GM19395 (cell line): ENCODE data around the gene TMED4.

Source experiments
- ATAC-seq: cut with Tn5 transposase; IDR thresholded peaks from one replicate; pipeline ENCODE4 v1.9.1; 2021; ENCODE audit warnings: mild to moderate bottlenecking, moderate library complexity; ENCODE audit not compliant: unreplicated experiment

The TMED4 gene

GRCh38 chr7:44541028-44541869, 40.8 kb downstream of the TMED4 start, which contains the start of gene NPC1L1:
Gene NPC1L1 (minus strand): TSS chr7:44541330. CDS start chr7:44541259, 71 bp downstream.
- ATAC-seq, result no peak

GRCh38 chr7:44540592-44541027, 41.4 kb downstream of the TMED4 start:
- ATAC-seq, result no peak

DNA sequence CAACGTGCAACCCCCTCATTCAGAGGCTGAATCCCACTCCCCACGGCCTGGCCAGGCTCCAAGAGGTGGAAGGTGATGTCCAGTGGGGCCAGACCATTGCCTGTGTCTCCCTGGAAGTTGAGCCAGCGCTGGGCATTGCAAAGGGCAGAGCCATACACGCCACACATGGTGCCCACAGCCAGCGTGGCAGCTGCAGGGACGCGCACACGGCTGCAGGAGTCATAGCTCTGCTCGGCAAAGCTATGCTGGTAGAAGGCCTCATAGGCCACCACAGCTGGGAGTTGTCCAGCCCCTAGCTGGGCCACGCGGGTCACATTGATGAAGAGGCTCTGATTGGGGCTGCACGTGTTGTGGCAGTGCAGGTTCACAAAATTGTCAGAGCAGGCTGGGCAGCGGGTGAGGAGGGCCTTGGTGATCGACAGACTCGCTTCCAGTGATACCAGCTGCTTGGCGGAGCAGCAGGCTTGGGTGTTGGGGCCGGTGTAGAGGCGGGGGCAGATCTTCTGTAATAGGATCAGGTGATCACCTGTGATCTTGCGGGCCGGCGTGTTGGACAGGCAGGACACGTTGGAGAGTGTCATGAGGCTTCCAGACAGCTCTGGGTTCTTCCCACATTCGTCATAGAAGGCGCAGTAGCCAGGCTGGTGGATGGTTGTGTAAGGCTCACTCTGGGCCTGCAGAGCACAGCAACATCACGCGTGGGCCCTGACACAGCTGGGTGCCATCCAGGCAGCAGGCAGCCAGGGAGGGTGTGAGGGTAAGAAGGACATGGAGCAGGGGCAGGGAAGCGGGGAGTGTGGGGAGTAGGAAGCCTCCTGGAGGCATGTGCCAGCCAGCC, 42.1 kb downstream of the TMED4 start:
- no peak for ATAC-seq

GRCh38 chr7:44538798-44539668, 43.0 kb downstream of the TMED4 start:
- ATAC-seq, result no peak

- ATAC-seq, result no peak
Measured at GRCh38 chr7:44538093-44538797, 43.8 kb downstream of the TMED4 start.

GRCh38 chr7:44537442-44537841, 44.6 kb downstream of the TMED4 start:
- no peak for ATAC-seq

DNA sequence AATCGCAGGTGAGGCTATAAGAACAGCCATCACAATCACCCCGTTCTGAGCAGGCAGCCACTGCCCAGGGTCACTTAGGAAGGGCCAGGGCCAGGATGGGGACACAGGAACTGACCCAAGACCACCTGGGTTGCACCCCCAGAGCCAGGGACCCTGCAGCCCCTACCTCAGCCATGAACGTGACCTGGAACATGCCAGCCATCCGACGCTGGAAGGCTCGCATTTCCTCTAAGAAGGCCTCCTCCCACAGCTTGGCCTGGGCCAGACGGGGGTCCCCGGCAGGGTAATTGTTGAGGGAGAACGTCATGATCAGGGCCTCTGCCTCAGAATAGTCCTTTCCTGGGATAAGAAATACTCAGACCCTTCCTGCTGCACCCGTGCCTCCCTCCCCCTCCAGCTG, 45.9 kb downstream of the TMED4 start:
- ATAC-seq, result no peak

GRCh38 chr7:44535348-44536064, 46.5 kb downstream of the TMED4 start:
- no peak for ATAC-seq

DNA sequence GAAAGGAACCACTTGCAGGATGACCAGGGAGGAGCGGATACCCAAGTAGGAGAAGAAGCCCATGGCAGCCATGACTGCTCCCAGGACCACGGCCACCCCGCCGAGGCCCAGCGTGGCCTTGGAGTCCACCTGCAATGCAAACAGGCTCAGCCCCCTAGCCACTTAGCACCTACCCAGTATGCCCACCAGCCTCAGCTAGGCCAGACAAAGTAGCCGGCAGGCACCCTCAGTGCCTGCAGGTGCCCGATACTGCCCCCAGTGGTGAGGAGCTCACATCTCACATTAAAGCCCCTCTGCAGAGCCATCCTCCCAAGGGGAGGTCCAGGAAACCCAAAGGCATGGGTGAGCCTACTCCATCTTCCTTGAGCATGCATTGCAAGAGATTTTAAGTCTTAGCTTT, 47.5 kb downstream of the TMED4 start:
- ATAC-seq, result no peak

- ATAC-seq, result no peak
Measured at GRCh38 chr7:44534087-44534486, 47.9 kb downstream of the TMED4 start.

GRCh38 chr7:44533301-44534055, 48.6 kb downstream of the TMED4 start:
- ATAC-seq, result no peak

- no peak for ATAC-seq
Measured at GRCh38 chr7:44531421-44532380, 50.3 kb downstream of the TMED4 start.

DNA sequence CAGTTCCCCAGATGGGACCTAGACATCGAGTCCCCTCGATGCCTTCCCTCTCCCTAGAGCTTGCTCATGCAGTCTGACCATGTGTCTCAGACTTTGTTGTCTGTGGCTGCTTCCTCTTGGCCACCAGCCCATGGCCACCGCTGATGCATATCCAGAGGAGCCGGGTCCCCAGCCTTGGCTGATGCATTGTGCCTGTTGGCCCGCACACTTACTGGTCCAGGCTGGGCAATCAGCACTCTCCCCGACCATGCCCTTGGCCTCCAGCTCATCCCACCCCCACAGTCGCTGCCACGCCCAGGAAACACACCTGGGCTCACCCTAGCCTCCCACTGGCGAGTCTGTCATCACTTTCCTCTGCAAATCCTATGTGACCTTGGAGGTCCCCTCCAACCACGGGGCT, 51.0 kb downstream of the TMED4 start:
- ATAC-seq, result no peak
